ENCODE results near the gene CDK18.

CDK18 gene

DNA sequence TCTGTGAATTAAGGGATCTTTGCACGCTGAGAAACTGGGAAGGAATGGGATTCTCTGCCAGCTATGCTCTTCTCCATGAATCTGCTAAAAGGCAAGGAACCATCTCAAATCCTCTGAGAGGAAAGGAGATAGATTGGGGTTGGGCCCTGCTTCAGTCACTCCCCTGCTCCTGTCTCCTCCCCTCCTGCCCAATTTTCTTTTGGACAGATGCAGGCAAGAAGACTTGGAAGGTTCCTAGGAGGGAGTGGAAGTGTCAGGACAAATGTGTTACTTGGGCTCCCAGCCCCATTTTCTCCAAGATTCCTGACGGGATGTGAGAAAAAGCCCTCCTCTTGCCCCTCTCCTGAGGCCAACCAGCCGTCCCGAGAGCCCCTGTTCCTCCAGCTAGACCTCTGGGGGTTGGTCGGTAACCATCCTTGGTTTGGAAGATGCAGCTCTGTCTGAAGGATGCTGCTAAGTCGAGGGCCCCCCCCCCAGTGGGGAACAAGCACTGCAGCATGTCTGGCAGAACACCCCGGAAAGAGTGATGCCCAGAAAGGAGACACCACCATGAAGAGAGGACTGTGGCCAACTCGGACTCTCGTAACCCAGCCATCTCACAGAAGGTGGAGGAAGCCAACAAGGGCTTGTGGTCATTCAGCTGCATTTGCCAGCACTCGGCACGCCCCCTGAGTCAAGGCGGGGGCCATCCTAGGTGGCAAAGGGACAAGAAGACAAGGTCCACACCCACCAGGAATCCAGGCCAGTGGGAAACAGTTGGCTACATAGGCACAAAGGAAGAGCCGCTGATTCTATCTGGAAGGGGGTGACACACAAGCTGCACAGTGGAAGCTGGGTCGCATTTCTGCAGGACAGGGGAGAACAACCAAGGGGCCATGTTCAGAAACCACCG is 43.7 kb downstream of the CDK18 start:
- H4K8ac ChIP-seq (ENCODE audit: low read length): no peak overlapping the region
- WGBS: 81% methylated on average over 15 of the region's 15 CpGs
- no peaks in the 10 kb centered on the region for H3K79me1 ChIP-seq (replicated peaks; ENCODE audit: low read length, poor library complexity, severe bottlenecking)

DNA sequence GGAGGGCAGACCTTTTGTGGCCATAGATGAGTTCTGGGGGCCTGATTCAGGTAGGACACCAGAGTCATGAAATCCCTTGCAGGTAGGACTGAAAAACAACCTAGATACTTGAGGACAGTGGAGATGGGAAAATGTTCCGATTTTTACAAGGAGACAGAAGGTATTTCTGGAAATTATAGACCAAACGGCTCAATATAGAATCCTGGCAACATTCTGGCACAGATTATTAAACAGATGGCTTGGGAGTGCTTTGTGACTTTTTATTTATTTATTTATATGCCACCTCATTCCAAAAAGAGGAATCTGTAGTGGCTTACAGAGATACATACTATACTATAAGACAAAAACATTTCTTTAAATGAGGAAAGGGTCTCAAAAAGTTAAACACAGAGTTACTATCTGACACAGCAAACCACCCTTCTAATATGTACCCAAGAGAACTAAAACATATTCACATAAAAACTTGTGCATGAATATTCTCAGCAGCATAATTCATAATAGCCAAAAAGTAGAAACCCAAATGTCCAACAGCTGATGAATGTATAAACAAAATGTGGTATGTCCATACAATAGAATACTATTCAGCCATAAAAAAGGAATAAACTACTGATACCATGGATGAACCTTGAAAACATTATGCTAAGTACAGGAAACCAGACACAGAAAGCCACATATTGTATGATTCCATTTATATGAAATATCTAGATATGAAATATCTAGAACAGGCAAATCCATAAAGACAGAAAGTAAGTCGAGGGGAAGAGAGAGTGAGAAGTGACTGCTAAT is 49.8 kb downstream of the CDK18 start:
- 90% methylated on average over 2 of the region's 3 CpGs for WGBS

More for the DNA sequence above, 43.7 kb downstream of the CDK18 start:
- Histone ChIP-seq H3K27ac (ENCODE audit: low read length, poor library complexity, severe bottlenecking) (no peak overlapping the region), H3K36me3 (ENCODE audit: control insufficient read depth in 1 of 2, insufficient read depth in 2 of 2, low read depth in 1 of 2, low read length in 2 of 2) (no peaks in the 10 kb centered on the region), H3K23ac (ENCODE audit: low read length in 2 of 2) (no peak overlapping the region), H3K14ac (ENCODE audit: low read length in 2 of 2) (no peak overlapping the region), H2BK15ac (ENCODE audit: low read depth, poor library complexity, severe bottlenecking) (no peak overlapping the region), H4K91ac (ENCODE audit: low read length) (no peak overlapping the region), H3K4me3 (ENCODE audit: insufficient read depth in 1 of 2, low read depth in 1 of 2, low read length in 2 of 2) (no peak overlapping the region), H3K27me3 (ENCODE audit: control insufficient read depth in 1 of 2, insufficient read depth in 1 of 2, low read length in 2 of 2) (peaks cover 47 to 49% of the 10 kb centered on the region in 2 experiments), H3K4me1 (ENCODE audit: control insufficient read depth, insufficient read depth, low read depth, low read length) (peaks cover 1% of the 10 kb centered on the region), H2AFZ (ENCODE audit: low read depth, low read length) (no peak overlapping the region), H2AK5ac (ENCODE audit: low read length, severe bottlenecking) (no peak overlapping the region), H3K4ac (ENCODE audit: low read depth in 1 of 2, low read length in 2 of 2) (no peak overlapping the region), H3K9ac (ENCODE audit: low read length) (no peak overlapping the region), H3K9me3 (ENCODE audit: control insufficient read depth, low read length) (no peaks in the 10 kb centered on the region), H2BK5ac (ENCODE audit: low read depth, low read length, poor library complexity, severe bottlenecking) (no peak overlapping the region), H3K18ac (ENCODE audit: low read depth in 1 of 2, low read length in 2 of 2) (no peak overlapping the region), H2BK120ac (ENCODE audit: low read depth, low read length) (no peak overlapping the region), H2BK12ac (ENCODE audit: low read length in 2 of 2) (no peak overlapping the region), H3K4me2 (ENCODE audit: low read length, poor library complexity, severe bottlenecking) (no peak overlapping the region)
- DNase-seq: no peak

DNA sequence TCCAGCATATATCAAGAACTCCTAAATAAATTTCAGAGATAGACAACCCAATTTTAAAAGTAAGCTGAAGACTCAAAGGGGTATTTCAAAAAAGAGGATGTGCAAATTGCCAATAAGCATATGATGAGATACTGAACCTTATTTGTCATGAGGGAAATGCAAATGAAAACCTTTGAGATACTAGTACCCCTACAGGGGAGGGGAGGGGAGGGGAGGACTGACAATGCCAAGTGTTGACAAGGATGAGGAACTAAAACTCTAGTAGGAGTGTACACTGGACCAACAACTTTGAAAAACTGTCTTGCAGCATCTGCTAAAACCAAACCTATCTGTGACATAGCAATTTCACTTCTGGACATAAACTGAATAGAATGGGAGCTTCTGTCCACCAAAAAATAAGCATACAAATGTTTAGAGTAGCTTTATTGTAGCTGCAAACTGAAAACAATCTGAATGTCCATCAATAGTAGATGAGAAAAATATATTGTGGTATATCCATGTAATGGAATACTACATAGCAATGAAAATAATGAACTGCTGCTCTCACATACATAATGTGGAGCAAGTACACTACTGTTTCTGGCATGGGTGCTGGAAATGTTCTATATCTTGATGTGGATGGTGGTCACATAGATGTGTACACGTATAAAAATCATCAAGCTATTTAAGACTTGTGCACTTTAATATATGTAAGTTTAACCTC is 57.2 kb downstream of the CDK18 start:
- Histone ChIP-seq H3K9me3 (ENCODE audit: control insufficient read depth, low read length) (peaks cover 29% of the 10 kb centered on the region), H2BK5ac (ENCODE audit: low read depth, low read length, poor library complexity, severe bottlenecking) (no peak overlapping the region), H3K23ac (ENCODE audit: low read length in 2 of 2) (no peak overlapping the region), H3K4me2 (ENCODE audit: low read length, poor library complexity, severe bottlenecking) (no peak overlapping the region), H2BK12ac (ENCODE audit: low read length in 2 of 2) (no peak overlapping the region), H3K4me3 (ENCODE audit: insufficient read depth in 1 of 2, low read depth in 1 of 2, low read length in 2 of 2) (no peak overlapping the region), H2BK120ac (ENCODE audit: low read depth, low read length) (no peak overlapping the region), H3K36me3 (ENCODE audit: control insufficient read depth in 1 of 2, insufficient read depth in 2 of 2, low read depth in 1 of 2, low read length in 2 of 2) (no peaks in the 10 kb centered on the region), H2BK15ac (ENCODE audit: low read depth, poor library complexity, severe bottlenecking) (no peak overlapping the region), H3K79me1 (replicated peaks; ENCODE audit: low read length, poor library complexity, severe bottlenecking) (no peaks in the 10 kb centered on the region), H2AFZ (ENCODE audit: low read depth, low read length) (no peak overlapping the region), H3K4ac (ENCODE audit: low read depth in 1 of 2, low read length in 2 of 2) (no peak overlapping the region), H4K91ac (ENCODE audit: low read length) (no peak overlapping the region), H2AK5ac (ENCODE audit: low read length, severe bottlenecking) (no peak overlapping the region), H3K14ac (ENCODE audit: low read length in 2 of 2) (no peak overlapping the region), H3K9ac (ENCODE audit: low read length) (no peak overlapping the region), H3K27ac (ENCODE audit: low read length, poor library complexity, severe bottlenecking) (no peak overlapping the region), H3K4me1 (ENCODE audit: control insufficient read depth, insufficient read depth, low read depth, low read length) (no peaks in the 10 kb centered on the region), H4K8ac (ENCODE audit: low read length) (no peak overlapping the region), H3K18ac (ENCODE audit: low read depth in 1 of 2, low read length in 2 of 2) (no peak overlapping the region), H3K27me3 (ENCODE audit: control insufficient read depth in 1 of 2, insufficient read depth in 1 of 2, low read length in 2 of 2) (peaks cover 27 to 65% of the 10 kb centered on the region in 2 experiments)
- WGBS: no CpG with 5 or more reads among the region's 1 CpG
- DNase-seq: no peak

More for the DNA sequence above, 49.8 kb downstream of the CDK18 start:
- no peaks in the 10 kb centered on the region for H3K36me3 ChIP-seq (ENCODE audit: control insufficient read depth in 1 of 2, insufficient read depth in 2 of 2, low read depth in 1 of 2, low read length in 2 of 2)
- H4K8ac ChIP-seq (ENCODE audit: low read length): no peak overlapping the region
- H3K9ac ChIP-seq (ENCODE audit: low read length): no peak overlapping the region
- no peak overlapping the region for H2BK12ac ChIP-seq (ENCODE audit: low read length in 2 of 2)
- H3K4me2 ChIP-seq (ENCODE audit: low read length, poor library complexity, severe bottlenecking): no peak overlapping the region
- no peak overlapping the region for H2BK5ac ChIP-seq (ENCODE audit: low read depth, low read length, poor library complexity, severe bottlenecking)
- no peak overlapping the region for H4K91ac ChIP-seq (ENCODE audit: low read length)
- DNase-seq: no peak
- no peak overlapping the region for H2BK120ac ChIP-seq (ENCODE audit: low read depth, low read length)
- H2BK15ac ChIP-seq (ENCODE audit: low read depth, poor library complexity, severe bottlenecking): no peak overlapping the region
- H3K9me3 ChIP-seq (ENCODE audit: control insufficient read depth, low read length): peaks cover 10% of the 10 kb centered on the region
- H3K23ac ChIP-seq (ENCODE audit: low read length in 2 of 2): no peak overlapping the region
- H3K79me1 ChIP-seq (replicated peaks; ENCODE audit: low read length, poor library complexity, severe bottlenecking): no peaks in the 10 kb centered on the region
- no peaks in the 10 kb centered on the region for H3K4me1 ChIP-seq (ENCODE audit: control insufficient read depth, insufficient read depth, low read depth, low read length)
- H2AFZ ChIP-seq (ENCODE audit: low read depth, low read length): no peak overlapping the region
- peaks cover 22 to 56% of the 10 kb centered on the region in 2 experiments for H3K27me3 ChIP-seq (ENCODE audit: control insufficient read depth in 1 of 2, insufficient read depth in 1 of 2, low read length in 2 of 2)
- no peak overlapping the region for H3K18ac ChIP-seq (ENCODE audit: low read depth in 1 of 2, low read length in 2 of 2)
- H3K4ac ChIP-seq (ENCODE audit: low read depth in 1 of 2, low read length in 2 of 2): no peak overlapping the region
- no peak overlapping the region for H3K27ac ChIP-seq (ENCODE audit: low read length, poor library complexity, severe bottlenecking)
- no peak overlapping the region for H3K4me3 ChIP-seq (ENCODE audit: insufficient read depth in 1 of 2, low read depth in 1 of 2, low read length in 2 of 2)
- no peak overlapping the region for H3K14ac ChIP-seq (ENCODE audit: low read length in 2 of 2)
- H2AK5ac ChIP-seq (ENCODE audit: low read length, severe bottlenecking): no peak overlapping the region
